ENCODE measurements around the gene NOTCH1.

GRCh38 chr9:136533775-136534157, 12.1 kb downstream of the NOTCH1 start:
- TF ChIP-seq CTCF (IDR thresholded peaks at IDR 0.05) (no peak), POLR2A (IDR thresholded peaks at IDR 0.05; ENCODE audit: low read depth) (no peak)
